Daoy (cell line): Measurements from ENCODE around the gene SWSAP1. TPM values are rescaled to one million over a fixed set of nuclear protein-coding genes. Genes with fewer than 3 reads are reported as not detected.
A peak's percentile ranks its signal among the peaks of the same experiment; 100 is the strongest.
"Not testable (repeated sequence)": the region's sequence is repeated elsewhere in the genome, so short reads cannot be mapped to it uniquely, and the experiment has no call there.

Experiments
- DNase-seq: peaks from one replicate; pipeline ENCODE4 v3.0.0-alpha.2; 2015; ENCODE audit warnings: low read depth
- total RNA-seq: library from RNA; depleted of rRNA; stranded (reverse); fragments of >200 nt; shearing (Covaris generic); gene quantifications from 2 replicates; pipeline ENCODE4 v1.2.3, GENCODE V29; 2014; rRNA removed

SWSAP1 gene
- total RNA-seq: 0.57 and 1.4 TPM in 2 replicates

GRCh38 chr19:11374433-11375142 lies at the start of gene SWSAP1:
Gene SWSAP1 (plus strand): TSS chr19:11374666. CDS start chr19:11374681, 15 bp downstream.
- DNase-seq: peak; percentile 100

GRCh38 chr19:11324748-11325389 lies 49.6 kb upstream of the SWSAP1 start:
- DNase-seq: no peak

- no peak for DNase-seq
Observed at GRCh38 chr19:11325544-11325943, 48.9 kb upstream of the SWSAP1 start.

GRCh38 chr19:11330127-11330526 lies 44.3 kb upstream of the SWSAP1 start:
- no peak for DNase-seq

- DNase-seq: no peak
Observed at GRCh38 chr19:11331502-11331901, 43.0 kb upstream of the SWSAP1 start.

- no peak for DNase-seq
Observed at GRCh38 chr19:11332822-11333221, 41.6 kb upstream of the SWSAP1 start.

- not testable (repeated sequence) for DNase-seq
Observed at GRCh38 chr19:11333838-11334237, 40.6 kb upstream of the SWSAP1 start.

- no peak for DNase-seq
Observed at GRCh38 chr19:11335449-11336146, 38.9 kb upstream of the SWSAP1 start.

- DNase-seq: no peak
Observed at GRCh38 chr19:11337080-11337479, 37.4 kb upstream of the SWSAP1 start.

- no peak for DNase-seq
Observed at GRCh38 chr19:11338121-11338520, 36.3 kb upstream of the SWSAP1 start.

- DNase-seq: no peak
Observed at GRCh38 chr19:11338569-11339253, 35.8 kb upstream of the SWSAP1 start.

- peak; percentile 84 for DNase-seq
Observed at GRCh38 chr19:11339254-11340098, 35.0 kb upstream of the SWSAP1 start, which contains the start of gene RAB3D. Gene RAB3D (minus strand): TSS chr19:11339657. CDS start chr19:11337399, 2,258 bp downstream.

GRCh38 chr19:11340099-11340467 lies 34.4 kb upstream of the SWSAP1 start:
- not testable (repeated sequence) for DNase-seq

- no peak for DNase-seq
Observed at GRCh38 chr19:11342429-11342828, 32.0 kb upstream of the SWSAP1 start.

GRCh38 chr19:11345122-11345803 lies 29.2 kb upstream of the SWSAP1 start:
- peak; percentile 43 for DNase-seq

GRCh38 chr19:11346104-11346940 lies 28.1 kb upstream of the SWSAP1 start, which contains the start of the genes CCDC159 and TMEM205:
Gene CCDC159 (plus strand): TSS chr19:11346519. CDS start chr19:11346607, 88 bp downstream.
Gene TMEM205 (minus strand): TSS chr19:11346268. CDS start chr19:11345619, 649 bp downstream.
- DNase-seq: peak; percentile 98

GRCh38 chr19:11347546-11348039 lies 26.9 kb upstream of the SWSAP1 start:
- DNase-seq: no peak

- no peak for DNase-seq
Observed at GRCh38 chr19:11349171-11349570, 25.3 kb upstream of the SWSAP1 start.

- not testable (repeated sequence) for DNase-seq
Observed at GRCh38 chr19:11354102-11354501, 20.4 kb upstream of the SWSAP1 start.
